H1 (cell line): Measurements from ENCODE around the gene NAV2. TPM values are rescaled to one million over a fixed set of nuclear protein-coding genes. Genes with fewer than 3 reads are reported as not detected.

ENCODE experiments used
- CTCF ChIA-PET: fragments of 300-600 bp; sonication (Branson Sonifier 250); formaldehyde crosslinking; loops from one replicate; lab custom pipeline; 2021; ENCODE audit not compliant: partially characterized antibody; lab: Charles Lee
- POLR2A ChIA-PET: fragments of 300-600 bp; sonication (Branson Sonifier 250); formaldehyde crosslinking; loops from one replicate; lab custom pipeline; 2021; ENCODE audit warnings: inconsistent platforms; ENCODE audit not compliant: partially characterized antibody; lab: Charles Lee
- DNase-seq, 2 experiments: peaks; one replicate each; pipeline versions ENCODE4 v3.0.0 to v3.0.0-alpha.2; 2010 to 2022; ENCODE audit warnings: low spot score in 2 of 2, low read depth in 1 of 2, mixed read lengths in 1 of 2
- FAIRE-seq: peaks from 2 replicates; lab custom pipeline; 2011; peaks lifted over from hg19 to GRCh38; lab: Jason Lieb, UNC
- H2AFZ ChIP-seq: 2 replicates; pipeline ENCODE4 v1.8.1; 2012; ENCODE audit warnings: low read length, inconsistent platforms
- H2AK5ac ChIP-seq: 2 replicates; pipeline ENCODE4 v1.6.1; 2013; ENCODE audit warnings: low read depth, low read length
- H2BK120ac ChIP-seq: replicated peaks from 2 replicates; pipeline ENCODE3; 2013; ENCODE audit warnings: low read depth, low read length, inconsistent platforms
- H2BK12ac ChIP-seq: 2 replicates; pipeline ENCODE4 v1.6.1; 2013; ENCODE audit warnings: low read depth, low read length
- H2BK15ac ChIP-seq: 2 replicates; pipeline ENCODE4 v1.6.1; 2013; ENCODE audit warnings: low read length
- H2BK20ac ChIP-seq: 2 replicates; pipeline ENCODE4 v1.6.1; 2013; ENCODE audit warnings: low read length
- H2BK5ac ChIP-seq: 2 replicates; pipeline ENCODE4 v1.6.1; 2013; ENCODE audit warnings: low read depth, low read length
- H3K14ac ChIP-seq: 2 replicates; pipeline ENCODE4 v1.6.1; 2013; ENCODE audit warnings: inconsistent platforms; ENCODE audit not compliant: insufficient read length
- H3K18ac ChIP-seq: 2 replicates; pipeline ENCODE4 v1.6.1; 2013; ENCODE audit warnings: low read length; ENCODE audit errors: extremely low read depth
- H3K23ac ChIP-seq: 2 replicates; pipeline ENCODE4 v1.6.1; 2013; ENCODE audit warnings: inconsistent platforms; ENCODE audit not compliant: insufficient read length
- H3K23me2 ChIP-seq: 2 replicates; pipeline ENCODE4 v1.6.1; 2013; ENCODE audit warnings: low read depth, low read length
- H3K27ac ChIP-seq: 2 replicates; pipeline ENCODE4 v1.6.1; 2011; ENCODE audit warnings: low read depth, low read length, inconsistent platforms
- H3K27me3 ChIP-seq, 4 experiments: replicated peaks in 1 of 4; 1 replicate in 1 of 4; 2 replicates in 3 of 4; pipeline versions ENCODE4 v1.6.1 to v1.8.1; 2011 to 2013; ENCODE audit warnings: low read length in 3 of 4, mild to moderate bottlenecking in 3 of 4, inconsistent platforms in 2 of 4, mixed read lengths in 2 of 4, moderate library complexity in 1 of 4; ENCODE audit not compliant: control insufficient read depth in 3 of 4, insufficient read depth in 3 of 4; ENCODE audit errors: extremely low read depth in 1 of 4
- H3K36me3 ChIP-seq, 4 experiments: 2 replicates each; pipeline versions ENCODE4 v1.6.1 to v1.8.1; 2011 to 2013; ENCODE audit warnings: mild to moderate bottlenecking in 4 of 4, low read length in 3 of 4, moderate library complexity in 2 of 4, control low read depth in 1 of 4, inconsistent platforms in 1 of 4; ENCODE audit not compliant: insufficient read depth in 4 of 4, control insufficient read depth in 2 of 4
- H3K4ac ChIP-seq: replicated peaks from 2 replicates; pipeline ENCODE3; 2013; ENCODE audit warnings: low read length, low read depth, mixed read lengths, inconsistent platforms; ENCODE audit not compliant: insufficient read length
- H3K4me1 ChIP-seq, 4 experiments: replicated peaks in 1 of 4; 1 replicate in 1 of 4; 2 replicates in 3 of 4; pipeline versions ENCODE4 v1.6.1 to v1.8.1; 2011 to 2013; ENCODE audit warnings: low read length in 3 of 4, inconsistent platforms in 2 of 4, mixed read lengths in 1 of 4; ENCODE audit not compliant: insufficient read depth in 4 of 4, control insufficient read depth in 3 of 4
- H3K4me2 ChIP-seq, 2 experiments: 2 replicates each; pipeline versions ENCODE4 v1.6.1 to v1.8.1; 2011 to 2013; ENCODE audit warnings: low read depth in 2 of 2, low read length in 2 of 2, control low read depth in 1 of 2, inconsistent platforms in 1 of 2, mild to moderate bottlenecking in 1 of 2; ENCODE audit not compliant: insufficient read depth in 1 of 2
- H3K4me3 ChIP-seq, 4 experiments: fragments of 200-600, 300-600 bp in 1 of 4; sonication (generic), shearing (Covaris generic), sonication (Bioruptor Twin) in 1 of 4; 2 replicates each; pipeline versions ENCODE4 v1.5.1 to v1.8.1; 2011 to 2016; ENCODE audit warnings: low read length in 4 of 4, low read depth in 3 of 4, control low read depth in 2 of 4, inconsistent platforms in 2 of 4, mild to moderate bottlenecking in 2 of 4, mixed read lengths in 1 of 4, moderate library complexity in 1 of 4; ENCODE audit not compliant: insufficient read depth in 2 of 4; ENCODE audit errors: extremely low read depth in 1 of 4
- H3K56ac ChIP-seq: replicated peaks from 2 replicates; pipeline ENCODE3; 2013; ENCODE audit warnings: low read depth, mild to moderate bottlenecking, mixed read lengths, low read length, inconsistent platforms; ENCODE audit not compliant: insufficient read length
- H3K79me1 ChIP-seq: 2 replicates; pipeline ENCODE4 v1.6.1; 2013; ENCODE audit warnings: low read depth, low read length, control low read depth
- H3K79me2 ChIP-seq, 2 experiments: 2 replicates each; pipeline versions ENCODE4 v1.6.1 to v1.8.1; 2012 to 2013; ENCODE audit warnings: low read length in 2 of 2, mild to moderate bottlenecking in 2 of 2, inconsistent platforms in 1 of 2; ENCODE audit not compliant: insufficient read depth in 2 of 2, control insufficient read depth in 1 of 2
- H3K9ac ChIP-seq, 4 experiments: replicated peaks in 1 of 4; 1 replicate in 1 of 4; 2 replicates in 3 of 4; pipeline versions ENCODE4 v1.6.1 to v1.8.1; 2011 to 2013; ENCODE audit warnings: low read depth in 3 of 4, low read length in 3 of 4, control low read depth in 2 of 4, mild to moderate bottlenecking in 2 of 4, moderate library complexity in 2 of 4, inconsistent platforms in 1 of 4; ENCODE audit errors: extremely low read depth in 1 of 4
- H3K9me3 ChIP-seq, 2 experiments: 2 replicates each; pipeline versions ENCODE4 v1.6.1 to v1.8.1; 2012 to 2013; ENCODE audit warnings: mild to moderate bottlenecking in 2 of 2, moderate library complexity in 2 of 2, control low read depth in 1 of 2, inconsistent platforms in 1 of 2, low read depth in 1 of 2, low read length in 1 of 2, mixed read lengths in 1 of 2; ENCODE audit not compliant: insufficient read depth in 2 of 2
- H4K20me1 ChIP-seq, 2 experiments: replicated peaks in 1 of 2; 2 replicates each; pipeline versions ENCODE3 to v1.8.1; 2011 to 2013; ENCODE audit warnings: inconsistent platforms in 2 of 2, low read length in 2 of 2, mild to moderate bottlenecking in 1 of 2; ENCODE audit not compliant: insufficient read depth in 2 of 2, control insufficient read depth in 1 of 2
- H4K5ac ChIP-seq: 2 replicates; pipeline ENCODE4 v1.6.1; 2013; ENCODE audit warnings: low read length, low read depth, mixed read lengths, inconsistent platforms; ENCODE audit not compliant: insufficient read length
- H4K8ac ChIP-seq: 2 replicates; pipeline ENCODE4 v1.8.0; 2013; ENCODE audit warnings: mild to moderate bottlenecking, moderate library complexity, low read length, inconsistent platforms; ENCODE audit not compliant: insufficient read depth; ENCODE audit errors: extremely low read depth
- H4K91ac ChIP-seq: replicated peaks from 2 replicates; pipeline ENCODE3; 2013; ENCODE audit warnings: low read length, mixed read lengths, inconsistent platforms; ENCODE audit not compliant: insufficient read length
- CREB1 ChIP-seq: IDR thresholded peaks from 2 replicates; pipeline ENCODE4 v1.6.1; 2012; ENCODE audit warnings: inconsistent platforms
- GTF2F1 ChIP-seq: IDR thresholded peaks from 2 replicates; pipeline ENCODE4 v1.6.1; 2012; ENCODE audit warnings: low read depth, low read length, improper control_type of control experiment, borderline replicate concordance
- JUND ChIP-seq: IDR thresholded peaks from 2 replicates; pipeline ENCODE4 v1.6.1; 2011; ENCODE audit warnings: mild to moderate bottlenecking, improper control_type of control experiment, low read length
- KDM5A ChIP-seq: fragments of 200-600 bp; IDR thresholded peaks from 2 replicates; pipeline ENCODE4 v1.7.1; 2012; ENCODE audit warnings: mild to moderate bottlenecking, low read length, inconsistent platforms, mixed read lengths
- NANOG ChIP-seq: IDR thresholded peaks from 2 replicates; pipeline ENCODE4 v1.6.1; 2011; ENCODE audit warnings: low read length, low read depth, mild to moderate bottlenecking, inconsistent platforms; ENCODE audit not compliant: insufficient read depth, poor library complexity, severe bottlenecking
- POLR2A ChIP-seq, 2 experiments: IDR thresholded peaks; 1 replicate in 1 of 2; 2 replicates in 1 of 2; pipeline ENCODE4 v1.6.1; 2011; ENCODE audit warnings: low read depth in 2 of 2, low read length in 2 of 2, mild to moderate bottlenecking in 2 of 2; ENCODE audit errors: control extremely low read depth in 1 of 2
- RNF2 ChIP-seq: fragments of 200-900, 300-1000 bp; sonication (generic); IDR thresholded peaks from 2 replicates; pipeline ENCODE4 v1.7.1; 2016; ENCODE audit warnings: borderline replicate concordance, low read depth, mild to moderate bottlenecking, antibody characterized with exemption, low read length; ENCODE audit not compliant: poor library complexity, severe bottlenecking; ENCODE audit errors: missing control alignments
- SUZ12 ChIP-seq: fragments of 200-600 bp; sonication (generic); IDR thresholded peaks from 2 replicates; pipeline ENCODE4 v1.6.1; 2012; ENCODE audit warnings: mild to moderate bottlenecking, inconsistent platforms, low read length, moderate library complexity, mixed read lengths
- TBP ChIP-seq: IDR thresholded peaks from 2 replicates; pipeline ENCODE4 v1.6.1; 2011; ENCODE audit warnings: low read depth, low read length, improper control_type of control experiment
- WGBS, 2 experiments: shearing (Covaris generic) in 1 of 2; methylation state at CpG; one replicate each; pipeline versions ENCODE4 v1.1.6 to v1.1.7; 2013 to 2015; ENCODE audit warnings: low lambda C conversion rate in 2 of 2, mixed read lengths in 2 of 2, inconsistent platforms in 1 of 2, low coverage in 1 of 2, missing lambda C conversion rate in 1 of 2; ENCODE audit not compliant: insufficient replicate concordance in 2 of 2, insufficient coverage in 1 of 2, insufficient read length in 1 of 2; ENCODE audit errors: extremely low coverage in 1 of 2, missing lambda C conversion rate in 1 of 2; 5-methylcytosine and 5-hydroxymethylcytosine counted together
- polyA plus RNA-seq, 7 experiments: library from polyadenylated mRNA; depleted of rRNA in 3 of 7; stranded (reverse) in 5 of 7; unstranded in 2 of 7; fragments of >200 nt in 5 of 7; fragments of 200-250 nt in 2 of 7; gene quantifications; 1 replicate in 5 of 7; 2 replicates in 1 of 7; 4 replicates in 1 of 7; pipeline versions ENCODE4 v1.2.1 to v1.2.3, GENCODE V29; 2011 to 2013; ENCODE audit warnings: missing spikeins in 2 of 7, mixed read lengths in 2 of 7
- total RNA-seq: library from RNA; stranded (reverse); fragmentation: NEBNext Ultra II Directional; extraction: Animal tissue kit (Norgen Biotek cat#: 25700); gene quantifications from 2 replicates; pipeline ENCODE4 v1.2.1, GENCODE V29; 2021
- TF ChIP-seq, protein P1 (sequence below): IDR thresholded peaks from 2 replicates; pipeline ENCODE4 v1.6.1; 2012; ENCODE audit warnings: inconsistent platforms
- TF ChIP-seq, protein P2 (sequence below): IDR thresholded peaks from 2 replicates; pipeline ENCODE4 v1.6.1; 2011; ENCODE audit warnings: low read length, improper control_type of control experiment

The NAV2 gene
- total and polyA plus RNA-seq, 2 of the 8 experiments (the other 6 are each of a cell fraction or from before 2014, with no cell fraction given), result 35.6 to 73.6 TPM

DNA sequence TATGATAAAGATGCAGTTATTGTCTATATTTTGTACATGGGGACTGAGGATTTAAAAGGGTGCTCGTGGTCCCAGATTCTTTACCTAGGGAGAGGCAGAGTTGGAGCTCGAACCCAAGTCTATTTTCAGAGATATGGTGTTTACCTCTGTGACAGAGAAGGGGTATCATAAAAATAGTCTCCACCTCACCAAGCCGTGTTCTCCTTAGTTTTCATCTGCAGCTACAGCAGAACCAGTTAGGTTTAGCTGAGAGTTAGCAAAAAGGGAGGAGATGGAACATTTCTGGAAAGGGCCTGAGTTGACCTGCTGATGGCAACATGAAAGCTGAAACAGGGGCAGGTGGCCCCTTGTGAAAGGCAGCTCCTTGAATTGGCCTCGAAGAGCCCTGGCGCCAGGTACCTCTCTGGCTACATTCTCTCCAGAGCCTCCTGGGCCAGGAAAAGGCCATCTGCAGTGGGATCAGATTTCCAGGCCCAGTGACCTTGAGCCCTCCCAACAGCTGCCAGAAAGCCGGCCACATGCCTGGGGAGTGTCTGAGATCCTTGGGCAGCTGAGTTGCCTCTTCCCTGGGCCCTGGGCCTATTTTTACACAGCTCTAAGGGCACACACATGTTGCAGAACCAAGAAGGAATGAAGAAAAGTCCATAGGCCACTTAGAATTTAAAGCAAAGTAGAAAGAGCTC lies 136.6 kb downstream of the NAV2 start:
- Histone ChIP-seq H2BK12ac (no peak overlapping the region), H2AFZ (no peak overlapping the region), H3K27me3 (no peaks in the 10 kb centered on the region), H4K20me1 (peaks cover 0 to 4% of the 10 kb centered on the region in 2 experiments), H3K14ac (no peak overlapping the region), H3K4ac (no peak overlapping the region), H3K9ac (no peak overlapping the region), H3K79me1 (no peaks in the 10 kb centered on the region; the same call in 1 of the 2 replicates), H2BK20ac (no peak overlapping the region), H2BK15ac (0 out of 2 replicates have a peak overlapping the region, but pooled peaks have one; percentile 8), H3K27ac (no peak overlapping the region), H3K4me3 (no peak overlapping the region), H4K8ac (no peak overlapping the region), H2BK5ac (no peak overlapping the region), H3K18ac (no peak overlapping the region), H4K5ac (no peak overlapping the region), H3K23me2 (no peaks in the 10 kb centered on the region), H3K4me1 (peaks cover 0 to 12% (median 6%) of the 10 kb centered on the region in 4 experiments; a peak in 4 of 7 replicates), H3K23ac (no peak overlapping the region), H3K79me2 (peaks cover 0 to 30% of the 10 kb centered on the region in 2 experiments; a peak in 1 of 4 replicates), H2AK5ac (no peak overlapping the region), H3K36me3 (peaks cover 2 to 30% (median 9%) of the 10 kb centered on the region in 4 experiments; a peak in 7 of 8 replicates), H2BK120ac (no peak overlapping the region), H3K9me3 (peaks cover 0 to 7% of the 10 kb centered on the region in 2 experiments; a peak in 2 of 4 replicates), H4K91ac (no peak overlapping the region), H3K4me2 (no peak overlapping the region; a peak in 1 of 4 replicates), H3K56ac (no peak overlapping the region)
- ChIA-PET CTCF (interaction anchor here (0.6 to 3.4 kb wide), 7 partner anchors 8 to 107 kb away, joined by 3 to 24 read pairs (median 4); no protein-coding TSS in a partner anchor), POLR2A (interaction anchor here (1.2 to 2.3 kb wide), 2 partner anchors 15 to 32 kb away, joined by 3 to 11 read pairs; no protein-coding TSS in a partner anchor)
- DNase-seq (no peak), FAIRE-seq (no peak)
- WGBS, 2 experiments, result 96% methylated on average over 6 of the region's 6 CpGs; no CpG with 5 or more reads in 1 of the 2 experiments
- TF ChIP-seq GTF2F1 (no peak), POLR2A (IDR thresholded peaks at IDR 0.05; ENCODE audit: control extremely low read depth in 1 of 2, low read depth in 2 of 2, low read length in 2 of 2) (no peak), KDM5A (no peak), SUZ12 (no peak), NANOG (no peak), CREB1 (no peak), TBP (no peak), JUND (no peak), RNF2 (no peak)
- TF ChIP-seq, protein P1, sequence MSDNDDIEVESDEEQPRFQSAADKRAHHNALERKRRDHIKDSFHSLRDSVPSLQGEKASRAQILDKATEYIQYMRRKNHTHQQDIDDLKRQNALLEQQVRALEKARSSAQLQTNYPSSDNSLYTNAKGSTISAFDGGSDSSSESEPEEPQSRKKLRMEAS, result no peak
- TF ChIP-seq, protein P2, sequence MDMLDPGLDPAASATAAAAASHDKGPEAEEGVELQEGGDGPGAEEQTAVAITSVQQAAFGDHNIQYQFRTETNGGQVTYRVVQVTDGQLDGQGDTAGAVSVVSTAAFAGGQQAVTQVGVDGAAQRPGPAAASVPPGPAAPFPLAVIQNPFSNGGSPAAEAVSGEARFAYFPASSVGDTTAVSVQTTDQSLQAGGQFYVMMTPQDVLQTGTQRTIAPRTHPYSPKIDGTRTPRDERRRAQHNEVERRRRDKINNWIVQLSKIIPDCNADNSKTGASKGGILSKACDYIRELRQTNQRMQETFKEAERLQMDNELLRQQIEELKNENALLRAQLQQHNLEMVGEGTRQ, result no peak
